Dendritic cell treated with granulocyte-macrophage colony-stimulating factor and Interleukin-4, amounts not matched to agents 40 ng/mL and 50 ng/mL, for 4 days (primary cell): ENCODE results near the gene RHOXF2B.
A peak's percentile ranks its signal among the peaks of the same experiment; 100 is the strongest.
"Not testable (repeated sequence)": the region's sequence is repeated elsewhere in the genome, so short reads cannot be mapped to it uniquely, and the experiment has no call there.

Source experiments
- H3K27ac Mint-ChIP-seq: one replicate; pipeline ENCODE4 v1.8.0; 2022; ENCODE audit warnings: mild to moderate bottlenecking, mixed read lengths
- H3K27me3 Mint-ChIP-seq: one replicate; pipeline ENCODE4 v1.8.0; 2022; ENCODE audit warnings: mild to moderate bottlenecking, mixed read lengths
- H3K36me3 Mint-ChIP-seq: one replicate; pipeline ENCODE4 v1.8.0; 2022; ENCODE audit warnings: low read depth, mixed read lengths
- H3K4me1 Mint-ChIP-seq: one replicate; pipeline ENCODE4 v1.8.0; 2022; ENCODE audit warnings: low read depth, mixed read lengths
- H3K4me3 Mint-ChIP-seq: one replicate; pipeline ENCODE4 v1.8.0; 2022; ENCODE audit warnings: mild to moderate bottlenecking, moderate library complexity, mixed read lengths
- H3K9me3 Mint-ChIP-seq: one replicate; pipeline ENCODE4 v1.8.0; 2022; ENCODE audit warnings: mixed read lengths
- intact Hi-C: fragments of 100-400 bp; cut with micrococcal nuclease; formaldehyde crosslinking; loops from one replicate; pipeline ENCODE4 v1.15.0; 2022

The RHOXF2B gene

DNA sequence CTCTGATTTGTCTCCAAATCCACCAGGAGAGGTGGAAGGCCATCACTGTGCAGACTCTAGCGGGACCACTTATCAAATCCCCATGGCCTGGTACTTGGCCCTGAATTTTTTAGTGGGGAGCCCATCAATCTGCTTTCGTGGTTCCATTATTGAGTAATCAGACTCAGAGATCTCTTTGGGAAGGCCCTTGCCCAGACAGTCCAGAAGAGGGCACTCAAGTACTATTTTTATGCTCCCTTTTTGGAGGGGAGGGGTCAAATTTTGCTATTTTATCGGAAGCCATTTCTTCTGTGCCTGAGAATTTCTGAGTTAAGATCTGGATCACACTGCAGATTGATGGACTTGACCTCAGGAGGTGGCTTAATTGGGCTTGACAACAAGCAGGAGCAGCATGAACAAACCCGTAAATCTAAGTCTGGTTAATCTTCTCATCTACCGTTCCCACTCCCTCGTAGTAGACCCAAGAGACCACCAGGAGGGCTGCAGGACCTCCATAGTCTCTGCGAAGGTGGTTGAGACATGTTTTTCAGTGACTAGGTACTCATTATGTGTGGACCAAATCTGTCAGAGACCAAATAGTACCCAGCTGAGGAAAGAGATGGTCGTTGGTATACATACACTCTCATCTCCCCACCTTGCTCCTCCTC, 38.3 kb downstream of the RHOXF2B start:
- H3K27ac Mint-ChIP-seq, H3K9me3 Mint-ChIP-seq, H3K36me3 Mint-ChIP-seq, intact Hi-C loops, H3K27me3 Mint-ChIP-seq, H3K4me3 Mint-ChIP-seq: not testable (repeated sequence)
- H3K4me1 Mint-ChIP-seq, result peaks cover 11% of the 10 kb centered on the region

DNA sequence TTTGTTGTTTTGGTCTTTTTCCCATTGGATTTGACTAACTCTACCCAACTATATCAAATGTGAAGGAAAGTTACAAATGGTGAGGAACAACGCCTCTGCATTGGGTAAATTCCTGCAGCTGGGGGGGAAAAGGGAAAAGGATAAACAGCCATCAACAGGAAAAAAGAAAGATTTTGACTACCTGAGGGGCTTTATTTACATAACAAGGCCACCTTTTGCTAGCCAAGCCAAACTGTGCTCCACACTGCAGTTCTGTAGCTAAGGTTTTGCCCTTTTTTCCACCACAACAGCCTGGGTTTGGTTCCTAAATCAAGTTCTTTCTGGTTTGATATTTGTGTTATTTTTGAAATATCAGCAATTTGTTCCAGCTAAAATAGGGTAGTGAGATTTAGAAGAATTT, 40.8 kb downstream of the RHOXF2B start:
- Mint-ChIP-seq H3K27ac (no peak overlapping the region), H3K27me3 (peaks cover 2% of the 10 kb centered on the region), H3K4me3 (no peak overlapping the region), H3K36me3 (no peaks in the 10 kb centered on the region), H3K4me1 (peaks cover 28% of the 10 kb centered on the region), H3K9me3 (no peaks in the 10 kb centered on the region)
- intact Hi-C loops, result no loop called here

DNA sequence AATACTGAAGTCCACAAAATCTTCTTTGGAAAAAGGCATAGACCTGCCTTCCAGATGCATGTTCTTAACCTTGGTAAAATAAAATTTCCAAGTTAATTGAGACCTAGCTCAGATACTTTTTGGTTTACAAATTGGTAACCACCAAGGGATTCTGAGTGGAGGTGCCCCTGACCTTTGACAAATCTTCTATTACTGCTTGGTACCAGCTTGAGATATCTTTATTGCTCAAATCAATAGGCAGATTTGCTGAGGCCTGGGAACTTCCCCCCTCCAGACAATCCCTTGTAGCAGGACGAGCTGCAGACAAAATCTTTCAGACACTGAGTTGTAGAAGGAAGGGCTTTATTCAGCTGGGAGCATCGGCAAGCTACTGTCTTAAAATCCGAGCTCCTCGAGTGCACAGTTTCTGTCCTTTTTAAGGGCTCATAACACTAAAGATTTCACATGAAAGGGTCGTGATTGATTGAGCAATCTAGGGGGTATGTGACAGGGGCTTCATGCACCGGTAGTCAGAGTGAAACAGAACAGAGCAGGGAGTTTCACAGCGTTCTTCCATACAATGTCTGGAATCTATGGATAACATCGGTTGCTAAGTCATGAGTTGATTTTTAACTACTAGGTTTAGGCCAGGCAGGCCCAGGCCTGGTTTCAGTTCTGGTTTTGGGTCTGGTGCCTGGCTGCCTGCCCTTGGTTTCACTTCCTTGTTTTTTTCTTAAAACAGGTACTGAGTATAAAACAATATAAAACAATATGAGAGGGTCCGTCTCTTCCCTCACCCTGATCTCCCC, 41.8 kb downstream of the RHOXF2B start:
- H3K27ac Mint-ChIP-seq, result peak overlapping the region; percentile 70
- H3K4me1 Mint-ChIP-seq, result peaks cover 28% of the 10 kb centered on the region
- H3K36me3 Mint-ChIP-seq, intact Hi-C loops, H3K4me3 Mint-ChIP-seq, H3K27me3 Mint-ChIP-seq, H3K9me3 Mint-ChIP-seq: not testable (repeated sequence)

GRCh38 chrX:120029354-120029753, 48.1 kb downstream of the RHOXF2B start:
- H3K27ac Mint-ChIP-seq, result no peak overlapping the region
- no peaks in the 10 kb centered on the region for H3K36me3 Mint-ChIP-seq
- H3K27me3 Mint-ChIP-seq, result peaks cover 5% of the 10 kb centered on the region
- intact Hi-C loops, result no loop called here
- no peaks in the 10 kb centered on the region for H3K9me3 Mint-ChIP-seq
- no peak overlapping the region for H3K4me3 Mint-ChIP-seq
- peaks cover 19% of the 10 kb centered on the region for H3K4me1 Mint-ChIP-seq

DNA sequence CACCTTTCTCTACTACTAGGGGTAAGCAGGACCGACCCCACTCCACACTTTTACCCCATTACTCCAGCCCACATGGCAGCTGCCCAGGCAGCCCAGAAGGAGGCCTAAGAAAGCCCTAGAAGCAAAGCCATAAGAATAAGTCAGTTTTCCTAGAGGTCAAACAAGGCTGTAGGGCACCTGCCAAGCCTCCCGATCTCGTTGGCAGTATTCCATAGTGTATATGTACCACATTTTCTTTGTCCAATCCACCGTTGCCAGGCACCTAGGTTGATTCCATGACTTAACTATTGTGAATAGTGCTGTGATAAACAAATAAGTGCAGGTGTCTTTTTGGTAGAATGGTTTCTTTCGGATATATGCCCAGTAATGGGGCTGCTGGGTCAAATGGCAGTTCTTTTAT, 54.2 kb downstream of the RHOXF2B start:
- Mint-ChIP-seq H3K36me3 (no peaks in the 10 kb centered on the region), H3K9me3 (no peaks in the 10 kb centered on the region), H3K27ac (no peak overlapping the region), H3K27me3 (peaks cover 10% of the 10 kb centered on the region), H3K4me3 (no peak overlapping the region), H3K4me1 (no peaks in the 10 kb centered on the region)
- intact Hi-C loops, result no loop called here

DNA sequence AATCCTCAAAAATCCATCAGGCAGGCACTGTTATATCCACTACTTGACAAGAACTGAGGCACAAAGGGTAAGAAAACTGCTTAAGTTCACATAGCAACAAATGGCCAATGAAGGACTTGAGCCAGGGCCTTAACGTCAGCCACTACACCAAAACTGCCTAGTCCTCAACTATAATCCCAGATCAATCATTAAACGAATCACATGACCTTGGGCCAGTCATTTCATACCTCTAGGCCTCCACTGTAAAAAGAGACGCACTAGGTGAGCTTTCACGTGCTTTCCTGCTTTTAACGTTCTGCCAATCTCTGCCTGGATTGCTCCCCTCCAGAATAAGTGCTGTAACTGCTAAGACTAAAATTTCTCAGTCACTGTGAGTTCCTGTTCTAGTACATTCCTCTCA, 54.7 kb downstream of the RHOXF2B start:
- Mint-ChIP-seq H3K27ac (no peak overlapping the region), H3K4me1 (no peaks in the 10 kb centered on the region), H3K4me3 (no peak overlapping the region), H3K27me3 (peaks cover 10% of the 10 kb centered on the region), H3K36me3 (no peaks in the 10 kb centered on the region), H3K9me3 (no peaks in the 10 kb centered on the region)
- intact Hi-C loops, result no loop called here
